GM23248 (cell line): ENCODE data around the gene JUND. TPM values are rescaled to one million over a fixed set of nuclear protein-coding genes. Genes with fewer than 3 reads are reported as not detected.

Experiments used
- DNase-seq: peaks from one replicate; pipeline ENCODE4 v3.0.0-alpha.2; 2015
- H2AFZ ChIP-seq: fragments of 200-600 bp; sonication (generic); 2 replicates; pipeline ENCODE4 v1.6.1; 2016; ENCODE audit warnings: antibody characterized with exemption
- H3F3A ChIP-seq: fragments of 200-600 bp; sonication (generic); 2 replicates; pipeline ENCODE4 v1.6.1; 2016; ENCODE audit warnings: mild to moderate bottlenecking, antibody characterized with exemption, mixed run types; ENCODE audit not compliant: insufficient read depth
- H3K27ac ChIP-seq: fragments of 200-600 bp; sonication (generic); 2 replicates; pipeline ENCODE4 v1.5.1; 2016; ENCODE audit warnings: mild to moderate bottlenecking
- H3K27me3 ChIP-seq: fragments of 200-600 bp; sonication (generic); replicated peaks from 2 replicates; pipeline ENCODE4 v1.6.1; 2016; ENCODE audit warnings: mild to moderate bottlenecking; ENCODE audit not compliant: insufficient read depth
- H3K36me3 ChIP-seq: fragments of 200-600 bp; sonication (generic); 2 replicates; pipeline ENCODE4 v1.6.1; 2016; ENCODE audit warnings: low read depth, mild to moderate bottlenecking
- H3K4me1 ChIP-seq: fragments of 200-600 bp; sonication (generic); 2 replicates; pipeline ENCODE4 v1.6.1; 2016; ENCODE audit warnings: mild to moderate bottlenecking; ENCODE audit not compliant: insufficient read depth
- H3K4me2 ChIP-seq: fragments of 200-600 bp; sonication (generic); one replicate; pipeline ENCODE4 v1.6.1; 2016; ENCODE audit warnings: mild to moderate bottlenecking; ENCODE audit not compliant: unreplicated experiment
- H3K4me3 ChIP-seq: fragments of 200-600 bp; sonication (generic); 2 replicates; pipeline ENCODE4 v1.5.1; 2016; ENCODE audit warnings: mild to moderate bottlenecking
- H3K79me2 ChIP-seq: fragments of 200-600 bp; sonication (generic); 2 replicates; pipeline ENCODE4 v1.6.1; 2016; ENCODE audit warnings: mild to moderate bottlenecking; ENCODE audit not compliant: insufficient read depth
- H3K9ac ChIP-seq: fragments of 200-600 bp; sonication (generic); 2 replicates; pipeline ENCODE4 v1.6.1; 2016; ENCODE audit warnings: mild to moderate bottlenecking
- H3K9me2 ChIP-seq: fragments of 200-600 bp; sonication (generic); 2 replicates; pipeline ENCODE4 v1.6.1; 2016; ENCODE audit warnings: mixed run types, mild to moderate bottlenecking, moderate library complexity; ENCODE audit not compliant: insufficient read depth
- H3K9me3 ChIP-seq: fragments of 200-600 bp; sonication (generic); one replicate; pipeline ENCODE4 v1.6.1; 2017; ENCODE audit warnings: low read depth
- H4K20me1 ChIP-seq: fragments of 200-600 bp; sonication (generic); 2 replicates; pipeline ENCODE4 v1.6.0; 2016; ENCODE audit not compliant: insufficient read depth
- EZH2 ChIP-seq: fragments of 200-600 bp; sonication (generic); IDR thresholded peaks from 2 replicates; pipeline ENCODE4 v1.6.1; 2018; ENCODE audit warnings: antibody characterized with exemption, mild to moderate bottlenecking; ENCODE audit not compliant: insufficient read depth, poor library complexity, severe bottlenecking
- EZH2phosphoT487 ChIP-seq: fragments of 200-600 bp; sonication (generic); IDR thresholded peaks from 2 replicates; pipeline ENCODE4 v1.6.1; 2018; ENCODE audit warnings: antibody characterized with exemption, moderate library complexity, mild to moderate bottlenecking, low read depth; ENCODE audit not compliant: insufficient read depth
- WGBS, 2 experiments: methylation state at CpG; one replicate each; pipeline ENCODE4 v1.1.6; 2015 to 2017; ENCODE audit warnings: low lambda C conversion rate in 2 of 2, low coverage in 1 of 2; ENCODE audit errors: missing lambda C conversion rate in 2 of 2; 5-methylcytosine and 5-hydroxymethylcytosine counted together
- in situ Hi-C: fragments of 300-500 bp; cut with MboI; formaldehyde crosslinking; loops from 2 replicates; pipeline ENCODE4 v1.15.0; 2020
- polyA plus RNA-seq: library from polyadenylated mRNA; unstranded; fragments of >200 nt; fragmentation: Nextera tagmentation; extraction: Ambion mirVana; gene quantifications from 2 replicates; pipeline ENCODE4 v1.2.1, GENCODE V29; 2016
- total RNA-seq: library from RNA; depleted of rRNA; stranded (reverse); fragments of >200 nt; shearing (Covaris generic); gene quantifications from 2 replicates; pipeline ENCODE4 v1.2.3, GENCODE V29; 2014

The JUND gene
- total and polyA plus RNA-seq, 2 experiments from 2014 or later: 15.3 to 172 TPM

DNA sequence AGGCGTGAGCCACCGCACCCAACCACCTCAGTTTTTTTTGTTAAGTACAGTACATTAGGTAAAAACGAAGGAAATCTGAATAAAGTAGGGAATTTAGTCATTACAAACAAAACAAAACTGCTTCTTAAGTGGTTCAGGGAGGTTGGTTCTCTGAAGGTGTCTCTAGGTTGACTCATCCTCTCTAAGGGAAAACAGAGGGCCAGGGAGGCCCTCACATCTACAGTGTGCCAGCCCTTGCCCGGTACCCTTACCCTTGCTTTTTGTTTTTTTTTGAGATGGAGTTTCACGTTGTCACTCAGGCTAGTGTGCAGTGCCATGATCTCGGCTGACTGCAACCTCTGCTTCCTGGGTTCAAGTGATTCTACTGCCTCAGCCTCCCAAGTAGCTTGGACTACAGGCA, 17.2 kb upstream of the JUND start:
- no peaks in the 10 kb centered on the region for H3K79me2 ChIP-seq
- peak overlapping the region; percentile 39; the same call in 1 of the 2 replicates for H2AFZ ChIP-seq
- H3K9me3 ChIP-seq: no peaks in the 10 kb centered on the region
- H3K9ac ChIP-seq: no peak overlapping the region
- peak overlapping the region; percentile 32; the same call in 1 of the 2 replicates for H3K27ac ChIP-seq
- in situ Hi-C loops: no loop called here
- H3K4me2 ChIP-seq: no peak overlapping the region
- H3F3A ChIP-seq: peaks cover 25% of the 10 kb centered on the region
- WGBS, 2 experiments: 55 to 56% methylated on average over 6 of the region's 6 CpGs
- H4K20me1 ChIP-seq: no peaks in the 10 kb centered on the region
- H3K36me3 ChIP-seq: no peaks in the 10 kb centered on the region
- H3K27me3 ChIP-seq: no peaks in the 10 kb centered on the region
- no peak for TF ChIP-seq EZH2
- no peak for TF ChIP-seq EZH2phosphoT487
- DNase-seq: peak; percentile 64
- H3K4me3 ChIP-seq: no peak overlapping the region
- peaks cover 24% of the 10 kb centered on the region for H3K4me1 ChIP-seq
- no peaks in the 10 kb centered on the region for H3K9me2 ChIP-seq

DNA sequence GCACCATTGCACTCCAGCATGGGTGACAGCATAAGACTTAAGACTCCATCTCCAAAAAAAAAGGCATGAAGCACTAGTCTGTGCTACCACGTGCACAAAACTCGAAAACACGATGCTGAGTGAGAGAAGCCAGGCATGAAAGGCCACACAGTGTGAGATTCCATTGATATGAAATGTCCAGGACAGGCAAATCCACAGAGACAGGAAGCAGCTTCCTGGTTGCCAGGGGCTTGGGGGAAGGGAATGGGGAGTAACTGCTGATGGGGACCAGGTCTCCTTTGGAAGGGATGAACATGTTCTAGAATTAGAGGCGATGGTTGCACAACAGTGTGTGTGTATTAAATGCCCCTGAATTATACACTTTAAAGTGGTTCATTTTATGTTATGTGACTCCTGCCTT, 15.9 kb upstream of the JUND start:
- Histone ChIP-seq H2AFZ (no peak overlapping the region), H3K9ac (no peak overlapping the region), H4K20me1 (no peaks in the 10 kb centered on the region), H3K4me3 (no peak overlapping the region), H3K4me1 (peaks cover 25% of the 10 kb centered on the region), H3K27ac (no peak overlapping the region), H3K9me2 (no peaks in the 10 kb centered on the region), H3K79me2 (no peaks in the 10 kb centered on the region), H3K27me3 (no peaks in the 10 kb centered on the region), H3K4me2 (no peak overlapping the region), H3K9me3 (no peaks in the 10 kb centered on the region), H3F3A (peaks cover 20% of the 10 kb centered on the region), H3K36me3 (no peaks in the 10 kb centered on the region)
- DNase-seq: peak; percentile 27
- in situ Hi-C loops: no loop called here
- TF ChIP-seq EZH2phosphoT487: no peak
- TF ChIP-seq EZH2: no peak
- WGBS, 2 experiments: 38 to 44% methylated on average over 4 of the region's 4 CpGs

DNA sequence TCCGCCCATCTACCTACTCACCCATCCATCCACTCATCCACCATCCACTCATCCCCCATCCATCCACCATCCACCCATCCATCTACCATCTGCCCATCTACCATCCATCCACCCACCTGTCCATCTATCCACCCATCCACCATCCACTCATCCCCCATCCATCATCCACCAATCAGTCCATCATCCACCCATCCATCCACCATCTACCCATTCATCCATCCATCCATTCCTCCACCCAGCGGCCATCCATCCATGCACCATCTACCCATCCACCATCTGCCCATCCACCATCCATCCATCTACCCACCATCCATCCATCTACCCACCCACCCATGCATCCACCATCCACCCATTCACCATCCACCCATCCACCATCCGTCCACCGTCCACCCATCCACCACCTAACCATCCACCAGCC, 13.6 kb upstream of the JUND start:
- H3K9me2 ChIP-seq: no peaks in the 10 kb centered on the region
- no peak overlapping the region for H3K27ac ChIP-seq
- in situ Hi-C loops: no loop called here
- 85 to 100% methylated on average over 1 to 4 of the region's 4 CpGs for WGBS, 2 experiments
- no peak overlapping the region for H2AFZ ChIP-seq
- H4K20me1 ChIP-seq: no peaks in the 10 kb centered on the region
- H3K4me2 ChIP-seq: no peak overlapping the region
- no peaks in the 10 kb centered on the region for H3K79me2 ChIP-seq
- no peak overlapping the region for H3K9ac ChIP-seq
- H3F3A ChIP-seq: peaks cover 32% of the 10 kb centered on the region
- no peaks in the 10 kb centered on the region for H3K36me3 ChIP-seq
- no peaks in the 10 kb centered on the region for H3K27me3 ChIP-seq
- TF ChIP-seq EZH2 (no peak), EZH2phosphoT487 (no peak)
- H3K4me3 ChIP-seq: no peak overlapping the region
- no peak for DNase-seq
- H3K4me1 ChIP-seq: peaks cover 23% of the 10 kb centered on the region
- H3K9me3 ChIP-seq: no peaks in the 10 kb centered on the region

DNA sequence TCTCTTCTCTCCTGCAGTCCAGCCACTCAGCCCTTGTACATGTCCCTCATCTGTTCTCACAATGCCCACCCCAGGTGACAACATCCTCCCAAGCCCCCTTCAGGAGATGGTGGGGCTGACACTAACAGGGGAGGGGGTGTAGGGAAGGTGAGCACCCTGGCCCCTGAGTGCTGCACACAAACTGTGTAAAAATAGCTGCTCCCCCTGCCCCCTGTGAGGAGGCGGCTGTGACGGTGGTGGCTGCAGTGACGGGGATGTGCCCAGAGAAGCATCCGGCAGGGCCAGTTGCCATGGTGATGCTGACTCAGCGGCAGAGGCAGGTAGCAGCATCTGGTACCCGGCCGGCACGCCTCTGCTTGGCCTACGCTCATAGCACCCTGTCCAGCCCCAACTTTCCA, 13.0 kb upstream of the JUND start:
- WGBS, 2 experiments: 68 to 73% methylated on average over 7 to 9 of the region's 9 CpGs
- H2AFZ ChIP-seq: no peak overlapping the region
- no peak overlapping the region for H3K4me2 ChIP-seq
- TF ChIP-seq EZH2: no peak
- no peak overlapping the region for H3K27ac ChIP-seq
- no peak for DNase-seq
- no peaks in the 10 kb centered on the region for H3K36me3 ChIP-seq
- no peaks in the 10 kb centered on the region for H4K20me1 ChIP-seq
- H3K9ac ChIP-seq: no peak overlapping the region
- H3K9me2 ChIP-seq: no peaks in the 10 kb centered on the region
- H3K79me2 ChIP-seq: no peaks in the 10 kb centered on the region
- no peaks in the 10 kb centered on the region for H3K27me3 ChIP-seq
- in situ Hi-C loops: no loop called here
- peaks cover 37% of the 10 kb centered on the region for H3F3A ChIP-seq
- no peak overlapping the region for H3K4me3 ChIP-seq
- peaks cover 23% of the 10 kb centered on the region for H3K4me1 ChIP-seq
- H3K9me3 ChIP-seq: no peaks in the 10 kb centered on the region
